Sigmoid colon (tissue), 4 donors: ENCODE data around the gene SHANK3.

Experiments used
- EP300 ChIP-seq, 4 donors: sonication (generic); formaldehyde crosslinking; IDR thresholded peaks; one replicate each; pipeline ENCODE4 v1.6.1; 2017; ENCODE audit warnings: antibody characterized with exemption in 4 of 4
- POLR2AphosphoS5 ChIP-seq, 4 donors: sonication (generic); formaldehyde crosslinking; IDR thresholded peaks; one replicate each; pipeline ENCODE4 v1.6.1; 2017; ENCODE audit warnings: antibody characterized with exemption in 4 of 4
- TF ChIP-seq, protein P1 (sequence below), 4 experiments: fragments of 450-650 bp in 3 of 4; fragments of 200-600 bp in 1 of 4; IDR thresholded peaks; one replicate each; pipeline ENCODE4 v1.5.1; 2016 to 2019; ENCODE audit warnings: antibody characterized with exemption in 4 of 4, mild to moderate bottlenecking in 3 of 4, moderate library complexity in 2 of 4

DNA sequence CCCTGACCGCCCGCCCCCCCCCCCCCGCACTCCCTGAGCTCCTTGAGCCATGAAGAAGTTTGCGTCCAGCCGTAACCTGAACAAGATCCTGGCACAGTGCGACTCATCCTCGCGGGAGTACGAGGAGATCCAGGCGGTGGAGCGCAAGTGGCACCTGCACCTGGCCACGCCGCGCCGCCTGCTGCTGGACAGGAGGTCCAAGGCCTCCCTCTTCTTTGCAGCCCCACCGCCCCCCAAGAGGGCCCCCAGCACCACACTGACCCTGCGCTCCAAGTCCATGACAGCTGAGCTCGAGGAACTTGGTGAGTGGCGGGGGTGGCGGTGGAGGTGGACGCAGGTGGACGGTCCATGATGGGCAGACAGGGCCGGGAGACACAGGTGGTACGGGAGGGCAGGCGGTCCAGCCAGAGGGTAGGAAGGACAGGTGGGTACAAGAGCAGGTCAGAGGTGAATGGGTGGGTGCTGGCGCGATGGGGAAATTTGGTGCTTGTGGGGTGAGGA is 33.3 kb downstream of the SHANK3 start:
- TF ChIP-seq POLR2AphosphoS5 (IDR thresholded peaks at IDR 0.05), result no peak
- TF ChIP-seq, protein P1, sequence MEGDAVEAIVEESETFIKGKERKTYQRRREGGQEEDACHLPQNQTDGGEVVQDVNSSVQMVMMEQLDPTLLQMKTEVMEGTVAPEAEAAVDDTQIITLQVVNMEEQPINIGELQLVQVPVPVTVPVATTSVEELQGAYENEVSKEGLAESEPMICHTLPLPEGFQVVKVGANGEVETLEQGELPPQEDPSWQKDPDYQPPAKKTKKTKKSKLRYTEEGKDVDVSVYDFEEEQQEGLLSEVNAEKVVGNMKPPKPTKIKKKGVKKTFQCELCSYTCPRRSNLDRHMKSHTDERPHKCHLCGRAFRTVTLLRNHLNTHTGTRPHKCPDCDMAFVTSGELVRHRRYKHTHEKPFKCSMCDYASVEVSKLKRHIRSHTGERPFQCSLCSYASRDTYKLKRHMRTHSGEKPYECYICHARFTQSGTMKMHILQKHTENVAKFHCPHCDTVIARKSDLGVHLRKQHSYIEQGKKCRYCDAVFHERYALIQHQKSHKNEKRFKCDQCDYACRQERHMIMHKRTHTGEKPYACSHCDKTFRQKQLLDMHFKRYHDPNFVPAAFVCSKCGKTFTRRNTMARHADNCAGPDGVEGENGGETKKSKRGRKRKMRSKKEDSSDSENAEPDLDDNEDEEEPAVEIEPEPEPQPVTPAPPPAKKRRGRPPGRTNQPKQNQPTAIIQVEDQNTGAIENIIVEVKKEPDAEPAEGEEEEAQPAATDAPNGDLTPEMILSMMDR (IDR thresholded peaks at IDR 0.05), result no peak
- TF ChIP-seq EP300 (IDR thresholded peaks at IDR 0.05), result no peak
